HepG2 (cell line): ENCODE data around the gene C16orf89. TPM values are rescaled to one million over a fixed set of nuclear protein-coding genes. Genes with fewer than 3 reads are reported as not detected.

Experiments used
- ATAC-seq: fragments of 200-7000 bp; cut with Tn5 transposase; 3 replicates; pipeline ENCODE4 v1.9.1; 2020; ENCODE audit warnings: mild to moderate bottlenecking, moderate library complexity
- BruUV-seq: library from RNA; stranded (reverse); fragments of 400-500 nt; replicated peaks from 2 replicates; lab custom pipeline; 2021; lab: Mats Ljungman, UMichigan
- CTCF ChIA-PET: fragments of 300-600 bp; formaldehyde crosslinking; extraction: SDS; loops from one replicate; lab custom pipeline; 2021; ENCODE audit warnings: low total read pairs, inconsistent platforms, low intra/inter-chr PET ratio; lab: Yijun Ruan, JAX
- POLR2A ChIA-PET: fragments of 350-600 bp; sonication (Branson Sonifier 250); formaldehyde crosslinking; loops from one replicate; lab custom pipeline; 2020; ENCODE audit warnings: antibody characterized with exemption, inconsistent platforms; lab: Yijun Ruan, JAX
- DNase-seq: peaks from one replicate; pipeline ENCODE4 v3.0.0-alpha.2; 2015; ENCODE audit warnings: low spot score
- FAIRE-seq: peaks from 3 replicates; lab custom pipeline; 2011; peaks lifted over from hg19 to GRCh38; lab: Jason Lieb, UNC
- H2AFZ ChIP-seq: one replicate; pipeline ENCODE4 v1.6.1; 2011; ENCODE audit warnings: low read length, inconsistent platforms
- H3K27ac ChIP-seq: fragments of 300-600 bp; 3 replicates; pipeline ENCODE4 v1.8.0; 2011; ENCODE audit warnings: mixed run types, mild to moderate bottlenecking, mixed read lengths, low read length, inconsistent platforms; ENCODE audit not compliant: insufficient read depth; ENCODE audit errors: extremely low read length
- H3K27me3 ChIP-seq, 2 experiments: fragments of 200-600 bp in 1 of 2; 2 replicates in 1 of 2; 3 replicates in 1 of 2; pipeline versions ENCODE4 v1.6.0 to v1.8.0; 2011; ENCODE audit warnings: low read length in 2 of 2, mild to moderate bottlenecking in 2 of 2, moderate library complexity in 2 of 2, inconsistent platforms in 1 of 2; ENCODE audit not compliant: insufficient read depth in 2 of 2, control insufficient read depth in 1 of 2
- H3K36me3 ChIP-seq, 2 experiments: fragments of 200-600 bp in 1 of 2; replicated peaks in 1 of 2; 2 replicates in 1 of 2; 3 replicates in 1 of 2; pipeline versions ENCODE4 v1.5.1 to v1.8.0; 2011; ENCODE audit warnings: low read length in 2 of 2, inconsistent platforms in 1 of 2; ENCODE audit not compliant: insufficient read depth in 2 of 2, control insufficient read depth in 1 of 2
- H3K4me1 ChIP-seq: 2 replicates; pipeline ENCODE4 v1.5.1; 2012; ENCODE audit warnings: low read length, inconsistent platforms; ENCODE audit not compliant: insufficient read depth
- H3K4me2 ChIP-seq: 2 replicates; pipeline ENCODE4 v1.6.0; 2011; ENCODE audit warnings: low read depth, low read length, inconsistent platforms
- H3K4me3 ChIP-seq, 3 experiments: fragments of 200-600 bp in 1 of 3; sonication (generic), shearing (Covaris generic) in 1 of 3; replicated peaks in 1 of 3; 2 replicates each; pipeline ENCODE4 v1.5.1; 2011 to 2016; ENCODE audit warnings: low read length in 3 of 3, inconsistent platforms in 2 of 3, low read depth in 2 of 3, mild to moderate bottlenecking in 2 of 3, control low read depth in 1 of 3, mixed read lengths in 1 of 3; ENCODE audit not compliant: insufficient read depth in 1 of 3
- H3K79me2 ChIP-seq: one replicate; pipeline ENCODE4 v1.6.1; 2011; ENCODE audit warnings: low read length, inconsistent platforms; ENCODE audit not compliant: insufficient read depth
- H3K9ac ChIP-seq: 2 replicates; pipeline ENCODE4 v1.6.0; 2011; ENCODE audit warnings: mild to moderate bottlenecking, low read depth, low read length, inconsistent platforms; ENCODE audit not compliant: insufficient read depth
- H3K9me3 ChIP-seq: 2 replicates; pipeline ENCODE4 v1.5.1; 2012; ENCODE audit warnings: mild to moderate bottlenecking, low read length
- H4K20me1 ChIP-seq: 2 replicates; pipeline ENCODE4 v1.6.0; 2011; ENCODE audit warnings: inconsistent platforms, mild to moderate bottlenecking, low read length, moderate library complexity; ENCODE audit not compliant: insufficient read depth
- DPF2 ChIP-seq: sonication (generic); formaldehyde crosslinking; IDR thresholded peaks from 2 replicates; pipeline ENCODE4 v1.4.0; 2020; ENCODE audit warnings: mild to moderate bottlenecking, low read depth, missing genetic modification reagents, borderline replicate concordance
- HIVEP1 ChIP-seq: sonication (generic); formaldehyde crosslinking; IDR thresholded peaks from 2 replicates; pipeline ENCODE4 v1.4.0; 2020; ENCODE audit warnings: mild to moderate bottlenecking, missing genetic modification reagents
- JARID2 ChIP-seq: sonication (generic); formaldehyde crosslinking; IDR thresholded peaks from 2 replicates; pipeline ENCODE4 v1.8.1; 2023; ENCODE audit warnings: missing genetic modification reagents, inconsistent platforms; ENCODE audit not compliant: insufficient replicate concordance
- NR2F6 ChIP-seq, 2 experiments: IDR thresholded peaks; 2 replicates each; pipeline ENCODE4 v1.6.1; 2016; ENCODE audit warnings: antibody characterized with exemption in 1 of 2, mild to moderate bottlenecking in 1 of 2
- ZNF816 ChIP-seq: sonication (generic); formaldehyde crosslinking; IDR thresholded peaks from 2 replicates; pipeline ENCODE4 v1.8.0; 2022; ENCODE audit warnings: missing genetic modification reagents, mild to moderate bottlenecking, borderline replicate concordance
- WGBS: methylation state at CpG from one replicate; pipeline ENCODE4 v1.1.6; 2017; ENCODE audit warnings: low lambda C conversion rate; 5-methylcytosine and 5-hydroxymethylcytosine counted together
- in situ Hi-C: cut with HindIII; loops from 2 replicates; pipeline ENCODE4 v1.10.0; 2017; ENCODE audit warnings: low pct_unique_long_range_greater_than_20kb; ENCODE audit not compliant: extremely low pct_ligation_motif_present
- intact Hi-C: fragments of 100-400 bp; cut with micrococcal nuclease; formaldehyde crosslinking; loops from one replicate; pipeline ENCODE4 v1.10.0; 2022; ENCODE audit not compliant: unreplicated experiment
- polyA plus RNA-seq, 8 experiments: library from polyadenylated mRNA; depleted of rRNA in 3 of 8; stranded (reverse) in 7 of 8; unstranded in 1 of 8; fragments of >200 nt; fragmentation: Illumina TruSeq in 4 of 8; extraction: Trizol in 4 of 8; gene quantifications; 2 replicates each; pipeline versions ENCODE4 v1.2.1 to v1.2.3, GENCODE V29; 2011 to 2016; ENCODE audit warnings: low read depth in 4 of 8, missing spikeins in 1 of 8, mixed read lengths in 1 of 8; ENCODE audit not compliant: insufficient read depth in 1 of 8
- total RNA-seq, 5 experiments: library from RNA; depleted of rRNA; stranded (reverse); fragments of >200 nt; fragmentation: Illumina TruSeq; extraction: Trizol; gene quantifications; 2 replicates each; pipeline ENCODE4 v1.2.3, GENCODE V29; 2016; ENCODE audit warnings: low read depth in 1 of 5
- TF ChIP-seq, protein P1 (sequence below): sonication (generic); formaldehyde crosslinking; IDR thresholded peaks from 2 replicates; pipeline ENCODE4 v1.4.0; 2020; ENCODE audit warnings: mild to moderate bottlenecking, missing genetic modification reagents
- TF ChIP-seq, protein P2 (sequence below), 2 experiments: sonication (generic) in 1 of 2; formaldehyde crosslinking in 1 of 2; IDR thresholded peaks; 2 replicates each; pipeline versions ENCODE4 v1.4.0 to v1.6.1; 2016 to 2020; ENCODE audit warnings: borderline replicate concordance in 1 of 2, low read depth in 1 of 2, mild to moderate bottlenecking in 1 of 2, missing genetic modification reagents in 1 of 2
- TF ChIP-seq, protein P3 (sequence below): sonication (generic); formaldehyde crosslinking; IDR thresholded peaks from 2 replicates; pipeline ENCODE4 v1.8.0; 2022; ENCODE audit warnings: missing genetic modification reagents, mild to moderate bottlenecking, borderline replicate concordance

Gene C16orf89
- total and polyA plus RNA-seq, 2 of the 13 experiments (the other 11 are each of a cell fraction or from before 2014, with no cell fraction given), result 1.9 to 3.4 TPM

DNA sequence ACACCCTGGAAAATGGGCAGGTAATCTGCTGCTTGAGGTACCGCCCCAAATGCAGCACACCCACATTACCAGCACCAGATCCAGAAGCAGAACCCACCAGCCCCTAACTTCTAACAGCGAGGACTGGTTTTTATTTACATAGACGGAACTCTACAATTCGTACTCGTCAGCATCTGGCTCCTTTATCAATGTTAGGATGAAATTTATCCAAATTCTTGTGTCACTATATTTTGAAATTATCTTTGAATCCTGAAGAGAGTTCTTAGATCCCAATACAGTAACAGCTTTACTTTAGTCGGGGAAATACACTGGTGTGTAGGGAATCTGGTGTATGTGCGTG, 5.6 kb upstream of the C16orf89 start (continued):
- TF ChIP-seq ZNF816 (CRISPR knock-in tag), result peak; percentile 77; the same call in 1 of the 2 replicates

DNA sequence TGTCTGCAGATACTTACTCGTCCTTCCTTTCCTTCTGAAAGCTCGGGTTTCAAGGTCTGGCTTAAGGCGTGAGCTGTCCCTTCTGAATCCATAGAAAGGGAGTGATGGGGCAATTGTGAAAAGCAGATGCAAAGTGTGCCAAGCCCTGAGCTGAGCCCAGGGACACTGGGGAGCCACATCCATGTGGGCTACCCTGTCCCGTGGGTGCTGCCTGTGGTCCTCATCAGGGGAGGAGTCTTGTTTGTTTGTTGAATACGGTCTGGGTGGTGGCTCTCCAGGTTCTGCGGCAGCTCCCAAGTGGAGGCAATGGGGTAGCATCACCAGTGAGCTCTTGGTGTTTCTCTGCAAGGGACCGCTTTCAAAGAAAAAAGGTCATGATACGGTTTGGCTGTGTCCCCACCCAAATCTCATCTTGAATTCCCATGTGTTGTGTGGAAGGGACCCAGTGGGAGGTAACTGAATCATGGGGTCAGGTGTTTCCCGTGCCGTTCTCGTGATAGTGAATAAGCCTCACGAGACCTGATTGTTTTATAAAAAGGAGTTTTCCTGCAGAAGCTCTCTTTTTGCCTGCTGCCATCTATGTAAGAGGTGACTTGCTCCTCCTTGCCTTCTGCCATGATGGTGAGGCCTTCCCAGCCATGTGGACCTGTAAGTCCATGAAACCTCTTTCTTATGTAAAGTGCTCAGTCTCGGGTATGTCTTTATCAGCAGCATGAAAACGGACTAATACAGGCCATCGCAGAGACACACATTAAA, 4.9 kb upstream of the C16orf89 start:
- Histone ChIP-seq H3K4me1 (peaks cover 32% of the 10 kb centered on the region), H3K9me3 (no peaks in the 10 kb centered on the region), H4K20me1 (no peaks in the 10 kb centered on the region), H2AFZ (peak overlapping the region; percentile 73), H3K27me3 (peaks cover 0 to 4% of the 10 kb centered on the region in 2 experiments; a peak in 1 of 5 replicates), H3K27ac (no peak overlapping the region), H3K4me2 (peak overlapping the region; percentile 95; the same call in 1 of the 2 replicates), H3K4me3 (no peak overlapping the region), H3K9ac (peak overlapping the region; percentile 85; the same call in 1 of the 2 replicates), H3K36me3 (peaks cover 7 to 21% of the 10 kb centered on the region in 2 experiments), H3K79me2 (peaks cover 23% of the 10 kb centered on the region)
- intact Hi-C loops, result loop anchor here (5.0 kb wide), 2 partner anchors 33 to 113 kb away; partner anchors contain the start of gene SEC14L5
- FAIRE-seq, result no peak
- 70% methylated on average over 15 of the region's 15 CpGs for WGBS
- BruUV-seq, result no TSS peak
- CTCF ChIA-PET, result no interaction called here
- no peak for DNase-seq
- TF ChIP-seq, protein P1, sequence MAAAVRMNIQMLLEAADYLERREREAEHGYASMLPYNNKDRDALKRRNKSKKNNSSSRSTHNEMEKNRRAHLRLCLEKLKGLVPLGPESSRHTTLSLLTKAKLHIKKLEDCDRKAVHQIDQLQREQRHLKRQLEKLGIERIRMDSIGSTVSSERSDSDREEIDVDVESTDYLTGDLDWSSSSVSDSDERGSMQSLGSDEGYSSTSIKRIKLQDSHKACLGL, result no peak
- TF ChIP-seq NR2F6 (IDR thresholded peaks at IDR 0.05), result no peak
- no peak for TF ChIP-seq NR2F6 (CRISPR knock-in tag; IDR thresholded peaks at IDR 0.05)
- TF ChIP-seq JARID2 (CRISPR knock-in tag), result no peak
- TF ChIP-seq, protein P2, sequence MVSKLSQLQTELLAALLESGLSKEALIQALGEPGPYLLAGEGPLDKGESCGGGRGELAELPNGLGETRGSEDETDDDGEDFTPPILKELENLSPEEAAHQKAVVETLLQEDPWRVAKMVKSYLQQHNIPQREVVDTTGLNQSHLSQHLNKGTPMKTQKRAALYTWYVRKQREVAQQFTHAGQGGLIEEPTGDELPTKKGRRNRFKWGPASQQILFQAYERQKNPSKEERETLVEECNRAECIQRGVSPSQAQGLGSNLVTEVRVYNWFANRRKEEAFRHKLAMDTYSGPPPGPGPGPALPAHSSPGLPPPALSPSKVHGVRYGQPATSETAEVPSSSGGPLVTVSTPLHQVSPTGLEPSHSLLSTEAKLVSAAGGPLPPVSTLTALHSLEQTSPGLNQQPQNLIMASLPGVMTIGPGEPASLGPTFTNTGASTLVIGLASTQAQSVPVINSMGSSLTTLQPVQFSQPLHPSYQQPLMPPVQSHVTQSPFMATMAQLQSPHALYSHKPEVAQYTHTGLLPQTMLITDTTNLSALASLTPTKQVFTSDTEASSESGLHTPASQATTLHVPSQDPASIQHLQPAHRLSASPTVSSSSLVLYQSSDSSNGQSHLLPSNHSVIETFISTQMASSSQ (IDR thresholded peaks at IDR 0.05; ENCODE audit: low read depth), result no peak
- TF ChIP-seq, protein P2 (CRISPR knock-in tag; IDR thresholded peaks at IDR 0.05; ENCODE audit: borderline replicate concordance), result 0 out of 2 replicates have a peak, but pooled peaks have one; percentile 14
- TF ChIP-seq, protein P3, sequence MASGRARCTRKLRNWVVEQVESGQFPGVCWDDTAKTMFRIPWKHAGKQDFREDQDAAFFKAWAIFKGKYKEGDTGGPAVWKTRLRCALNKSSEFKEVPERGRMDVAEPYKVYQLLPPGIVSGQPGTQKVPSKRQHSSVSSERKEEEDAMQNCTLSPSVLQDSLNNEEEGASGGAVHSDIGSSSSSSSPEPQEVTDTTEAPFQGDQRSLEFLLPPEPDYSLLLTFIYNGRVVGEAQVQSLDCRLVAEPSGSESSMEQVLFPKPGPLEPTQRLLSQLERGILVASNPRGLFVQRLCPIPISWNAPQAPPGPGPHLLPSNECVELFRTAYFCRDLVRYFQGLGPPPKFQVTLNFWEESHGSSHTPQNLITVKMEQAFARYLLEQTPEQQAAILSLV (CRISPR knock-in tag), result no peak
- peak; percentile 9; the same call in 1 of the 2 replicates for TF ChIP-seq HIVEP1 (CRISPR knock-in tag)
- 0 out of 2 replicates have a peak, but pooled peaks have one; percentile 22 for TF ChIP-seq DPF2 (CRISPR knock-in tag)
- ATAC-seq, result no peak
- in situ Hi-C loops, result no loop called here
- POLR2A ChIA-PET, result interaction anchor here (0.9 to 2.2 kb wide), 2 partner anchors 35 to 113 kb away, joined by 4 to 10 read pairs; partner anchors contain the start of gene SEC14L5
